ENCODE results near the gene HLCS.

HLCS gene

DNA sequence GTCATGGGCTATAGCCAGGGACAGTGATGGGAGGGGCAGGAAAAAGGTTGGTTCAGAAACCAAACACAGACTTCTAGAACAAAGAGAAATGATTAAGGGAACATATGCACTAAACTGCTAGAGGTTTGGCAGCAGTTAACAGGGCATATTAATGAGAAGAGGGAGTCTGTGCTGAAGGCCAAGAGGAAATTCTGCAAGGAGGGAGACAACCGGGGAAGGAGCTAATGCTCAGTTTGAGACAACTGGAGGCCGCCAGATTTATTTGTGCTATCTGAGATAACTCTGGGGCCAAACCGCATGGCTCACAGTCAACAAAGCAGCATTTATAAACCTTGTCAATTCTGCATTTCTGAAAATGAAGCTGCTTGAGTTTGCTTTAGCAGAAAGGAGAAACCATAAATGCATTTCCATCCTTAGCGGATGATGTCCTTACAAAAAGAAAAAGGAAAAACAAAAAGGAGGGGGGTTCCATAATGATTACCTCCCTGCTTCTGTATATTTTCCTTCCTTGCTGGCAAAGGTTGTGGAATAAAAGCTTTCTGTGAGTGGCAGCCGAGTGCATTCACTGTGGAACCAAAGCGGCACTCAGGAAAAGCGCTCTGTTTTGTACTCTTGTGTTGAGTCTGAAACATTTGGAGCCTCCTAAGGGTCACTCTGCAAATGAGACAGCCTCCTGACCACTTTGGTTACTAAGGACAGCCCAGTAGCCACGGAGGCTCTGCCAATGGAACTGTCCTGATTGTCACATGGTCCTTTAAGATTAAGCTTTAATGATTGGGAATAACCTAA lies 197.2 kb downstream of the HLCS start:
- Histone ChIP-seq H3K4me1 (ENCODE audit: insufficient read depth, low read length) (no peaks in the 10 kb centered on the region), H3K36me3 (ENCODE audit: insufficient read depth, low read length) (no peaks in the 10 kb centered on the region), H3K9ac (ENCODE audit: low read length) (no peak overlapping the region), H3K27me3 (ENCODE audit: control insufficient read depth in 1 of 2, insufficient read depth in 2 of 2, low read length in 2 of 2) (no peaks in the 10 kb centered on the region), H3K9me3 (ENCODE audit: low read length) (no peaks in the 10 kb centered on the region), H3K27ac (ENCODE audit: low read depth, low read length) (no peak overlapping the region), H3K4me3 (ENCODE audit: low read depth in 1 of 2, low read length in 2 of 2) (no peak overlapping the region)

DNA sequence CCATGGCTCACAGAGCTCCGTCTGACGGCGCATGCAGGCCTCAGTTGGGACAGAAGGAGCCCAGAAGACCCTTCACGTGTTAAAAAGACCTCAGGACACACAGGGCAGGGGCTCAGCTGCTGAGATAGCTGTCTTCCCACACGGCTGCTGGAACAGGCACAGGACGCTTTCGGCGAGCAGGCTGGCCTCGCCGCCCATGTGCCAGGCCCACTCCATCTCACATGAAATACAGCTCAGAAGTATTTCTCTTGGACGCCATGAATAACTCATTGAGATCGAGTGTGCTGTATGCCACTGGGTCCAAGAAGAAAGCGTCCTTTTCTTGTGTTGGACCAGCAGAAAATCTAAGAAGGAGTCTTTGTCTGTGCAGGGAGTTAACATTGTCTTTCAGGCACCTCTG lies 198.0 kb downstream of the HLCS start:
- Histone ChIP-seq H3K9ac (ENCODE audit: low read length) (no peak overlapping the region), H3K4me3 (ENCODE audit: low read depth in 1 of 2, low read length in 2 of 2) (no peak overlapping the region), H3K27ac (ENCODE audit: low read depth, low read length) (no peak overlapping the region)

DNA sequence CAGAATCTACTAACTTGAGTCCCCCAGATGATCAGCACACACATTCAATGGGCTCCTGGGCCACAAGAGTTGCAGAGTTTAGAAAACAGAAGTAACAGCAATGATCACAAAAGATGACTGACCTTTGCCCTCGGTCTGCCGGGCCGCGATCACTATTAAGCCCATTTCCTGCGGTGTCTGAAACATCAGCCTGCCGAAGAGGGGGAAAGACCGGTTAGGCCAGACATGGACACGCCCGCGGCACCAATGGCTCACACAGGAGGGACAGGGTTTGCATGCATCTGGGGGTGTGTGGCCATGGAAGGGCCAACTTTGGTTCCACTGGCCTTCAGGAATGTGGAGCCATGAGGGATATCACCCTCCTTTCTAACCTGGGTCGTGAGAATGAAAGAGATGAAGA lies 199.4 kb downstream of the HLCS start:
- Histone ChIP-seq H3K4me1 (ENCODE audit: insufficient read depth, low read length) (no peaks in the 10 kb centered on the region), H3K4me3 (ENCODE audit: low read depth in 1 of 2, low read length in 2 of 2) (no peak overlapping the region), H3K9ac (ENCODE audit: low read length) (no peak overlapping the region), H3K9me3 (ENCODE audit: low read length) (no peaks in the 10 kb centered on the region), H3K27me3 (ENCODE audit: control insufficient read depth in 1 of 2, insufficient read depth in 2 of 2, low read length in 2 of 2) (no peaks in the 10 kb centered on the region), H3K27ac (ENCODE audit: low read depth, low read length) (no peak overlapping the region), H3K36me3 (ENCODE audit: insufficient read depth, low read length) (no peaks in the 10 kb centered on the region)

More for the DNA sequence above, 198.0 kb downstream of the HLCS start:
- H3K27me3 ChIP-seq (ENCODE audit: control insufficient read depth in 1 of 2, insufficient read depth in 2 of 2, low read length in 2 of 2): no peaks in the 10 kb centered on the region
- H3K36me3 ChIP-seq (ENCODE audit: insufficient read depth, low read length): no peaks in the 10 kb centered on the region
- no peaks in the 10 kb centered on the region for H3K9me3 ChIP-seq (ENCODE audit: low read length)
- no peaks in the 10 kb centered on the region for H3K4me1 ChIP-seq (ENCODE audit: insufficient read depth, low read length)

DNA sequence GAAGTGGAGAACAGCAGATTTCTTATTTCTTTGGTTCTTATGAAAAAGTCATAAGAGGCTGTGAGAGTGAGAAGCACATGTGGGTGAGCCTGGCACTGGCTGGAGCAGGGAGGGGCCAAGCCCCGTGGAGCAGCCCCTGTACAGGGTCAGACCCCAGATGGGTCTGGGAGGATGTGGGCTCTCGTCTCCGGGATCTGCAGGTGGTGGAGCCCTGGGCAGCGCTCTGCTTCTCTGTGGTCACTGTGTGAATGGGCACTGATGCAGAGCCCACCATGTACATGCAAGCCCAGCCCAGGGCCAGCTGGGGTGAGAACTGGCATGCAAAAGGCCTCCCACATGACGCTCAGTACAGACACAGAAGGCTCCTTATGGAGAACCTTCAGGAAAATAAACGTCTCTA lies 200.0 kb downstream of the HLCS start:
- H3K27me3 ChIP-seq (ENCODE audit: control insufficient read depth in 1 of 2, insufficient read depth in 2 of 2, low read length in 2 of 2): no peaks in the 10 kb centered on the region

DNA sequence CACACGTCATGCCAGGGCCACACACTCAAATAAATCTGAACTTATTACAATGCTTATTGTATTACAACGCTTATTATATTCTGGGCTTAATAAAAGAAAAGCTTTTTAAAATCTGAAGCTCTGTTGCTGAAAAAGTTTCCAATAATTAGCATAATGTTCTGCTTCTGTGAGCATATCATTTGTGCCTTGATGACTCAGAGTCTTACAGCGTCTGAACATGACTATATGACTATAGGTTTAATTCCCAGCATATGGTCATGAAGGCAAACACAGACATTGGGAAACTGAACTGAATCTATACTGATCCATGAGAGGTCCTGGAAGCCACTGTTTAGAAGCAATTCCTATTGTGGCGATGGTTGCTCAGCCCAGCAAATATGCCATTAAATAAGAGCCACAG lies 201.2 kb downstream of the HLCS start:
- H3K4me1 ChIP-seq (ENCODE audit: insufficient read depth, low read length): no peaks in the 10 kb centered on the region
- no peak overlapping the region for H3K9ac ChIP-seq (ENCODE audit: low read length)
- H3K4me3 ChIP-seq (ENCODE audit: low read depth in 1 of 2, low read length in 2 of 2): no peak overlapping the region
- no peaks in the 10 kb centered on the region for H3K9me3 ChIP-seq (ENCODE audit: low read length)
- no peaks in the 10 kb centered on the region for H3K27me3 ChIP-seq (ENCODE audit: control insufficient read depth in 1 of 2, insufficient read depth in 2 of 2, low read length in 2 of 2)
- H3K36me3 ChIP-seq (ENCODE audit: insufficient read depth, low read length): no peaks in the 10 kb centered on the region
- no peak overlapping the region for H3K27ac ChIP-seq (ENCODE audit: low read depth, low read length)

More for the DNA sequence above, 200.0 kb downstream of the HLCS start:
- H3K9me3 ChIP-seq (ENCODE audit: low read length): no peaks in the 10 kb centered on the region
- no peak overlapping the region for H3K4me3 ChIP-seq (ENCODE audit: low read depth in 1 of 2, low read length in 2 of 2)
- H3K36me3 ChIP-seq (ENCODE audit: insufficient read depth, low read length): no peaks in the 10 kb centered on the region
- no peak overlapping the region for H3K27ac ChIP-seq (ENCODE audit: low read depth, low read length)
- H3K9ac ChIP-seq (ENCODE audit: low read length): no peak overlapping the region
- H3K4me1 ChIP-seq (ENCODE audit: insufficient read depth, low read length): no peaks in the 10 kb centered on the region

DNA sequence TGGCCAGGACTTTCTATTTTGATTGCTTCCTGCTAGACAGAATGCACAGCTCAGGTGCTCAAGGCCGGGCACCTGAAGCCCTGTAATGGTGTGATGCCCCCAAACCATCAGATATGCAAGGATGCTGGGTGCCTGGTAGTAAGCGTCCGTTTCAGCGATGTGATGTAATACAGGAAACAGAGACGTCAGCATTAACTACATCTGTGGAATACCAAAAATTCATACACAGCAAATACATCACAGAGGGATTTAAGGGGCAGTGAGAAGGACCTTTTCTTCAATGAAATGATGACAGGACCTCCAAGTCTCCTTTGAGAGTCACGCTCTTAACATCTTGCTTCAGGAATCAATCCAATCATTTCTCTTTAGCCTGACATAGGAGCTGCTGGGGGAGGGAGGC lies 203.2 kb downstream of the HLCS start:
- no peaks in the 10 kb centered on the region for H3K27me3 ChIP-seq (ENCODE audit: control insufficient read depth in 1 of 2, insufficient read depth in 2 of 2, low read length in 2 of 2)
- no peak overlapping the region for H3K4me3 ChIP-seq (ENCODE audit: low read depth in 1 of 2, low read length in 2 of 2)
- no peak overlapping the region for H3K27ac ChIP-seq (ENCODE audit: low read depth, low read length)
- H3K36me3 ChIP-seq (ENCODE audit: insufficient read depth, low read length): no peaks in the 10 kb centered on the region
- H3K4me1 ChIP-seq (ENCODE audit: insufficient read depth, low read length): no peaks in the 10 kb centered on the region
- H3K9ac ChIP-seq (ENCODE audit: low read length): no peak overlapping the region
- no peaks in the 10 kb centered on the region for H3K9me3 ChIP-seq (ENCODE audit: low read length)

DNA sequence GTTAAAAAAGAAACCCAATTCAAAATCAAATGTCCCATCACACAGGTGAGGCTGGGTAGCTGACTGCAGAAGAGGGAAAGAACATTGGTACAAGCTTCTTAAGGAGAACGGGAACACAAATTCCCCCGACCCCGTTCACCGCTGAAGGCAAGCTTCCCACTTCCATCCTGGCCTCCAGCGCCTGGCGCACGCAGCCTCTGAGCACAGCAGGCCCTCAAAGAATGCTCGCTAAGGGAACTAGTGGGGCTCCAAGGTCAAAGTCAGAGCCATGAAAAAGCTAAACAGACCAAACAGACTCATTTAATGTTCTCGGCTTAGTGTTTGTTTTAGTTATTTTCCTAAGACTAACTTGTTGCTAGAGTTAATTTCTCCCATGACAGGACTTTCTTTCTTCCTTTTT lies 203.8 kb downstream of the HLCS start:
- H3K9ac ChIP-seq (ENCODE audit: low read length): no peak overlapping the region
- H3K27ac ChIP-seq (ENCODE audit: low read depth, low read length): no peak overlapping the region
- no peaks in the 10 kb centered on the region for H3K9me3 ChIP-seq (ENCODE audit: low read length)
- no peak overlapping the region for H3K4me3 ChIP-seq (ENCODE audit: low read depth in 1 of 2, low read length in 2 of 2)
- no peaks in the 10 kb centered on the region for H3K27me3 ChIP-seq (ENCODE audit: control insufficient read depth in 1 of 2, insufficient read depth in 2 of 2, low read length in 2 of 2)
- H3K36me3 ChIP-seq (ENCODE audit: insufficient read depth, low read length): no peaks in the 10 kb centered on the region
- no peaks in the 10 kb centered on the region for H3K4me1 ChIP-seq (ENCODE audit: insufficient read depth, low read length)

DNA sequence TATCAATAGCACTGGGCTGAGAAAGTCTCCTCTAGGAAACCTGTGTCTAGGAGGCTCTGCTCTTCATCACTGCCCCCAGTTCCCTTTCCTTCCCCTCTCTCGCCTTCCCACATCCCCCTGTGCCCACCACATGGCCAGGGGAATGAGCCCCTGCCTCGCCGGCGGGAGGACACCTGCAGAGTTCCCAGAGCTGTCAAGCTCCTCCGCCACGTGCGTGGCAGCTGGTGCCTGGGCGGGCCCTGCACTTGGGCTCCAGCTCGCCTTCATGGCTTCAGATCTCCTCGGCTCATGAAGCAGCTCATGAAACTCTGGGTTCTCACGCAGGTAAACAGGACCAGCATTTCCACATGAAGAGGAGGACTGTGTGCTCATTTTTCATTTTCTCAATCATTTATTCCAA lies 204.8 kb downstream of the HLCS start:
- Histone ChIP-seq H3K4me1 (ENCODE audit: insufficient read depth, low read length) (no peaks in the 10 kb centered on the region), H3K27ac (ENCODE audit: low read depth, low read length) (no peak overlapping the region), H3K9ac (ENCODE audit: low read length) (no peak overlapping the region), H3K36me3 (ENCODE audit: insufficient read depth, low read length) (no peaks in the 10 kb centered on the region), H3K9me3 (ENCODE audit: low read length) (no peaks in the 10 kb centered on the region), H3K27me3 (ENCODE audit: control insufficient read depth in 1 of 2, insufficient read depth in 2 of 2, low read length in 2 of 2) (no peaks in the 10 kb centered on the region), H3K4me3 (ENCODE audit: low read depth in 1 of 2, low read length in 2 of 2) (no peak overlapping the region)

DNA sequence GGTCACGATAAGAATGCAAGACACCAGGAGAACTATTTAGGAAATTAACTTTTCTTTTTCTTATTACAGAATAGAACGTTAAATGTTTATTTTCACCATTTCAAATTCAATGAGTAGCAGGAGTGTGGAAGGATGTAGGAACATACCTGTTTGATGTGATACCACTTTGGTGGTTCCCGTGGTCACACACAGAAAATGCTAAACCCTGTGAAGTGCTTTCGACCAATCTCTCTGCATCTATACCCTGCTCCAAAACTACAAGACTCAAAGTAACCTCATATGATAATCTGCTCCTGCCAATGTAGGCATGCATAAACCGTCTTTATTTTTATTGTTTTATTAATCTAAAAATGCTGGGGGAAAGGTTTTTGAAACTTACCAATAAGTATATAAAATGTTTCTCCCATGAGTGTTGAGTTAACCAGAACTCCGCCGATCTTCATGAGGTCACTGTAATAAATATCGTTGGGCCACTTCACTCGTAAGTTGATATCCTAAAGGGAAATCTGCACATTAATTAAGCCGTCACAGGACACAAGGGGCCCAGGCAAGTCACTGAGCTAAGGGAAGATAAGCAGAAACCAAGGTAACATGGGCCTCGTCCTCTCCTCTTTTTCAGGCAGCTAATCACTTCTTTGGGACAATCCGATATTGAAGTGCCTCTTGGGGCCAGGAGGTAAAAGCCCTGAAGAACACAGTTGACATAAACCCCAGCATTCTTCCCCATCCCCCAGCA lies 207.0 kb downstream of the HLCS start:
- Histone ChIP-seq H3K4me1 (ENCODE audit: insufficient read depth, low read length) (no peaks in the 10 kb centered on the region), H3K9me3 (ENCODE audit: low read length) (no peaks in the 10 kb centered on the region), H3K36me3 (ENCODE audit: insufficient read depth, low read length) (no peaks in the 10 kb centered on the region), H3K9ac (ENCODE audit: low read length) (no peak overlapping the region), H3K27ac (ENCODE audit: low read depth, low read length) (no peak overlapping the region), H3K4me3 (ENCODE audit: low read depth in 1 of 2, low read length in 2 of 2) (no peak overlapping the region), H3K27me3 (ENCODE audit: control insufficient read depth in 1 of 2, insufficient read depth in 2 of 2, low read length in 2 of 2) (no peaks in the 10 kb centered on the region)

DNA sequence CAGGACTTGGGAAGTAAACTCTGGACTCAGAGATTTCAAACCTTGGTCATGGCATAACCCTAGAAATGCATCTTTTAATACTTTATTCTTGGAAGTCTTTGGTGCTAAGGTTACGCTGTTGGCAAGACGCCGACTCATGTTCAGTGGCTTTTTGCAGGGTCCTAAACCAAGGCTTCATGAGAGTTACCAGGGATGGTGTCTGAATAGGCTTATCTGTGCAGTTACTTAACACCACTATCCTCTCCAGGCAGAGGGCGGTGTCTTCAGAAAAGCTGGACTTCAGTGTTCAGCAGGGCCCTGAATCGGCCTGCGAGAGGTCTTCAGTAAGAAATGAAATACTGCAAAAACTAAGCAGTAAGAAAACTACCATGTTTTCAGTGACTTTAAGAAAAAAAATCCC lies 209.3 kb downstream of the HLCS start:
- H3K36me3 ChIP-seq (ENCODE audit: insufficient read depth, low read length): no peaks in the 10 kb centered on the region
- H3K27ac ChIP-seq (ENCODE audit: low read depth, low read length): no peak overlapping the region
- no peaks in the 10 kb centered on the region for H3K9me3 ChIP-seq (ENCODE audit: low read length)
- H3K9ac ChIP-seq (ENCODE audit: low read length): no peak overlapping the region
- no peaks in the 10 kb centered on the region for H3K4me1 ChIP-seq (ENCODE audit: insufficient read depth, low read length)
- no peak overlapping the region for H3K4me3 ChIP-seq (ENCODE audit: low read depth in 1 of 2, low read length in 2 of 2)
- H3K27me3 ChIP-seq (ENCODE audit: control insufficient read depth in 1 of 2, insufficient read depth in 2 of 2, low read length in 2 of 2): no peaks in the 10 kb centered on the region

DNA sequence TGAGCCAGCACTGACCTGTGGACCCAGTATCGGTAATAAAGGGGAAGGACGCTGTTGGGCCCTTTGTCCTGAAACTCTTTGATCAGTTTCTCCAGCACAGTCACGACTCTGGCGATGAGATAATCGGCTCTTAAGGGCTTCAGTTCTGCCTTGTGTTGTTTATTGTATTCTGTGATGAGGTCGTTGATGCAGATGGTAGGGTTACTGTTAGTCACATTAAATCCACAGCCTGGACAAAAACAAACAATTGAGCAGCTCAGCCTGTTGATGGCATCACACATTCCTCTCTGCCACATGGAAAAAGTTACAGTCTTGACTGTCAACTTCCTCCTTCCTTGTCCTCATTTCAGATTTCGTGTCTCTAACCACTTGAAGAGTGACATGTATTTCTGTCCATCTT lies 209.9 kb downstream of the HLCS start:
- Histone ChIP-seq H3K36me3 (ENCODE audit: insufficient read depth, low read length) (no peaks in the 10 kb centered on the region), H3K9ac (ENCODE audit: low read length) (no peak overlapping the region), H3K4me3 (ENCODE audit: low read depth in 1 of 2, low read length in 2 of 2) (no peak overlapping the region), H3K9me3 (ENCODE audit: low read length) (no peaks in the 10 kb centered on the region), H3K27me3 (ENCODE audit: control insufficient read depth in 1 of 2, insufficient read depth in 2 of 2, low read length in 2 of 2) (no peaks in the 10 kb centered on the region), H3K27ac (ENCODE audit: low read depth, low read length) (no peak overlapping the region), H3K4me1 (ENCODE audit: insufficient read depth, low read length) (no peaks in the 10 kb centered on the region)
